ENCODE measurements around the gene MMP13. TPM values are rescaled to one million over a fixed set of nuclear protein-coding genes. Genes with fewer than 3 reads are reported as not detected.

Gene MMP13
- total and polyA plus RNA-seq, 2 donors (not counting 3 experiments of a cell fraction or from before 2014, with no cell fraction given), result not detected

DNA sequence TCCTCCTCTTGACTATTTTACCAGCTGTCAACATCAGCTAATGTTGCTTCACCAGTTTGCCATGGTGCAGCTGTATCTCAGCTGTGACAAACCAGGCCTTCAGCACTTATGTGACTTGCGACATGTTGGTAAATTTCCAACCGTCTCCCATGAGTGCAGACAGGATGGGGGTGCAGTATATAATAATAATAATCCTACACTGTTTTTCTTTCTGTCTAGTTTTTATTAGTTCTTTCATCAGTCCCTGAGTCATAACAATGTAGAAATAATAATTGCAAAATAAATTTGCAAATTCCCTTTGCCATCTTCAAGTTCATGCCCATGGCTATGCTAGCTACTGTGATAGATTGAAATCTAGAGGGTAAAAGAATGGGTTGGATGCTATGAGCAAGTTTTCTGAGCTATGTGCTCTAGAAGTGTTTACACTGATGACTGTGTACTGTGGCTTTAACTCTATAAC, 4.9 kb downstream of the MMP13 start:
- dilution Hi-C loops (cut with MboI; ENCODE audit: extremely low pct_ligation_motif_present, low sequenced_read_pairs), result no loop called here
- intact Hi-C loops (cut with micrococcal nuclease), result no loop called here
- H3K27ac ChIP-seq (ENCODE audit: insufficient read depth, low read depth, low read length), result no peak overlapping the region
- H3K9me1 ChIP-seq (replicated peaks; ENCODE audit: control insufficient read depth, extremely low read depth, insufficient read depth, low read length), result no peaks in the 10 kb centered on the region
- peaks cover 5% of the 10 kb centered on the region for H3K4me1 ChIP-seq (ENCODE audit: control insufficient read depth, extremely low read depth, insufficient read depth, low read length)
- no peaks in the 10 kb centered on the region for H3K27me3 ChIP-seq (ENCODE audit: control insufficient read depth in 2 of 2, insufficient read depth in 2 of 2, low read length in 2 of 2)
- no TSS peak for BruUV-seq (replicated peaks)
- DNase-seq (ENCODE audit: low read depth, low spot score) (no peak), FAIRE-seq (no peak)
- no peaks in the 10 kb centered on the region for H3K9me3 ChIP-seq (replicated peaks; ENCODE audit: control insufficient read depth, insufficient read depth, low read length)
- POLR2A ChIA-PET, result no interaction called here
- H3K9ac ChIP-seq (replicated peaks; ENCODE audit: extremely low read depth, insufficient read depth, low read length), result no peak overlapping the region
- no peaks in the 10 kb centered on the region for H4K20me1 ChIP-seq (replicated peaks; ENCODE audit: control insufficient read depth, extremely low read depth, insufficient read depth, low read length)
- TF ChIP-seq GATA2 (IDR thresholded peaks at IDR 0.05; ENCODE audit: insufficient read depth, insufficient read length, low read depth, low read length) (no peak), POLR2A (IDR thresholded peaks at IDR 0.05; ENCODE audit: low read depth, low read length) (no peak), MYC (IDR thresholded peaks at IDR 0.05; ENCODE audit: low read depth, low read length) (no peak), JUN (IDR thresholded peaks at IDR 0.05; ENCODE audit: borderline replicate concordance, insufficient read depth, insufficient read length, low read depth) (no peak), FOS (IDR thresholded peaks at IDR 0.05; ENCODE audit: borderline replicate concordance, insufficient read depth, low read length) (no peak), EZH2 (IDR thresholded peaks at IDR 0.05; ENCODE audit: borderline replicate concordance, low read depth, low read length, severe bottlenecking) (no peak), POLR2AphosphoS5 (IDR thresholded peaks at IDR 0.05; ENCODE audit: insufficient read depth, low read depth, low read length) (no peak)
- TF ChIP-seq, protein P1, sequence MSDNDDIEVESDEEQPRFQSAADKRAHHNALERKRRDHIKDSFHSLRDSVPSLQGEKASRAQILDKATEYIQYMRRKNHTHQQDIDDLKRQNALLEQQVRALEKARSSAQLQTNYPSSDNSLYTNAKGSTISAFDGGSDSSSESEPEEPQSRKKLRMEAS (IDR thresholded peaks at IDR 0.05; ENCODE audit: insufficient read depth, insufficient read length), result no peak
- TF ChIP-seq, protein P2, sequence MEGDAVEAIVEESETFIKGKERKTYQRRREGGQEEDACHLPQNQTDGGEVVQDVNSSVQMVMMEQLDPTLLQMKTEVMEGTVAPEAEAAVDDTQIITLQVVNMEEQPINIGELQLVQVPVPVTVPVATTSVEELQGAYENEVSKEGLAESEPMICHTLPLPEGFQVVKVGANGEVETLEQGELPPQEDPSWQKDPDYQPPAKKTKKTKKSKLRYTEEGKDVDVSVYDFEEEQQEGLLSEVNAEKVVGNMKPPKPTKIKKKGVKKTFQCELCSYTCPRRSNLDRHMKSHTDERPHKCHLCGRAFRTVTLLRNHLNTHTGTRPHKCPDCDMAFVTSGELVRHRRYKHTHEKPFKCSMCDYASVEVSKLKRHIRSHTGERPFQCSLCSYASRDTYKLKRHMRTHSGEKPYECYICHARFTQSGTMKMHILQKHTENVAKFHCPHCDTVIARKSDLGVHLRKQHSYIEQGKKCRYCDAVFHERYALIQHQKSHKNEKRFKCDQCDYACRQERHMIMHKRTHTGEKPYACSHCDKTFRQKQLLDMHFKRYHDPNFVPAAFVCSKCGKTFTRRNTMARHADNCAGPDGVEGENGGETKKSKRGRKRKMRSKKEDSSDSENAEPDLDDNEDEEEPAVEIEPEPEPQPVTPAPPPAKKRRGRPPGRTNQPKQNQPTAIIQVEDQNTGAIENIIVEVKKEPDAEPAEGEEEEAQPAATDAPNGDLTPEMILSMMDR (IDR thresholded peaks at IDR 0.05; ENCODE audit: extremely low read depth in 1 of 2, insufficient read depth in 1 of 2, low read depth in 1 of 2, low read length in 2 of 2), result no peak
- H3K4me3 ChIP-seq (replicated peaks in 1 of 3; ENCODE audit: insufficient read depth in 1 of 3, low read depth in 1 of 3, low read length in 3 of 3), result no peak overlapping the region
- no peaks in the 10 kb centered on the region for H3K79me2 ChIP-seq (ENCODE audit: control insufficient read depth, insufficient read depth, low read length)
- no peak overlapping the region for H3K4me2 ChIP-seq (ENCODE audit: insufficient read depth, low read length)
- H2AFZ ChIP-seq (ENCODE audit: low read depth, low read length), result no peak overlapping the region
- no peaks in the 10 kb centered on the region for H3K36me3 ChIP-seq (ENCODE audit: control insufficient read depth in 2 of 2, extremely low read depth in 1 of 2, insufficient read depth in 2 of 2, low read length in 2 of 2)
- CTCF ChIA-PET, result interaction anchor here (1.1 kb wide), 1 partner anchor 10 kb away, joined by 6 read pairs; no protein-coding TSS in a partner anchor

All from endothelial cell of umbilical vein (primary cell).